Measurements from ENCODE around the gene MYADML2. TPM values are rescaled to one million over a fixed set of nuclear protein-coding genes. Genes with fewer than 3 reads are reported as not detected.

The MYADML2 gene
- total RNA-seq, 1 experiment from 2014 or later: 0.22 TPM

DNA sequence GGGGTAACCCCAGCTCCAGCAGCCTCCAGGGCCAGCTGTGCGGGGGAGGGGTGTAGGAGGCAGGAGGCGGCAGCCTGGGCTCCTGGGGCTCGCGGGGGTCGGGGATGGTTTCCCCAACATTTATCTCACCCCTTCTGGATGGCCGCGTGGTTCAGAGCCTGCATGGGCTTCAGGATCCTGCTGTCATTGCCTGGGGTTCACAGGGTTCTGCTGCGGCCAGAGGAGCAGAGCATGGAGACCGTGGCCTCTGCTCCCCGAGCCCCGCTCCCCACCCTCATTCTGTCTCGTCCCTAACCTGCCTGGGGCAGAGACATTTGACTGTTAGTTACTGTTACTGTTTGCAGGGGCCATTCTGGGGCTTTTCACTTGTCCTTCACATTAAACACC lies 4.9 kb downstream of the MYADML2 start:
- Mint-ChIP-seq H3K36me3 (ENCODE audit: insufficient read depth in 1 of 3, low read depth in 3 of 3) (no peaks in the 10 kb centered on the region), H3K4me1 (peaks cover 11 to 22% of the 10 kb centered on the region in 2 experiments), H3K27ac (no peak overlapping the region), H3K4me3 (peak overlapping the region in 1 of 2 experiments; percentile 51; a peak in 3 of 5 replicates), H3K9me3 (no peaks in the 10 kb centered on the region), H3K27me3 (ENCODE audit: low read depth) (peaks cover 78% of the 10 kb centered on the region)
- Histone ChIP-seq H3T11ph (ENCODE audit: low read length) (no peak overlapping the region), H2BK5ac (ENCODE audit: insufficient read length, low read length) (no peak overlapping the region), H3K79me1 (ENCODE audit: insufficient read depth, low read depth, low read length, poor library complexity, severe bottlenecking) (no peaks in the 10 kb centered on the region), H2BK15ac (ENCODE audit: low read depth, low read length) (no peak overlapping the region), H4K20me1 (ENCODE audit: control insufficient read depth, insufficient read depth, insufficient read length) (no peaks in the 10 kb centered on the region), H3K56ac (ENCODE audit: insufficient read length, low read depth, low read length) (no peak overlapping the region), H4K91ac (ENCODE audit: insufficient read length, low read depth, low read length) (no peak overlapping the region), H2BK120ac (ENCODE audit: low read depth, low read length, poor library complexity, severe bottlenecking) (no peak overlapping the region), H2AFZ (ENCODE audit: low read length) (no peak overlapping the region), H3K9ac (ENCODE audit: extremely low read depth, insufficient read length, low read length) (no peak overlapping the region), H3K4ac (ENCODE audit: low read depth, low read length) (no peak overlapping the region), H3K4me2 (ENCODE audit: insufficient read depth, insufficient read length, low read length) (peak overlapping the region; percentile 17), H3K27me3 (ENCODE audit: insufficient read depth, low read length) (no peaks in the 10 kb centered on the region), H3K18ac (ENCODE audit: insufficient read length, low read depth, low read length) (no peak overlapping the region), H3K23me2 (ENCODE audit: insufficient read length, low read depth, low read length, poor library complexity, severe bottlenecking) (peaks cover 4% of the 10 kb centered on the region), H3K79me2 (ENCODE audit: insufficient read depth, low read length) (no peaks in the 10 kb centered on the region), H3K23ac (ENCODE audit: insufficient read length, low read depth, low read length) (no peak overlapping the region), H3K4me1 (ENCODE audit: insufficient read depth, low read length) (no peaks in the 10 kb centered on the region; the same call in 1 of the 2 replicates), H4K8ac (replicated peaks; ENCODE audit: insufficient read length, low read depth, low read length) (no peak overlapping the region), H2BK12ac (ENCODE audit: insufficient read length, low read depth, low read length) (no peak overlapping the region), H3K14ac (ENCODE audit: insufficient read depth, low read length) (no peak overlapping the region), H4K5ac (ENCODE audit: insufficient read length, low read depth, low read length) (no peak overlapping the region), H3K9me3 (ENCODE audit: control insufficient read depth, low read depth, low read length) (no peaks in the 10 kb centered on the region), H3K27ac (ENCODE audit: insufficient read length, low read depth, low read length) (no peak overlapping the region), H2BK20ac (ENCODE audit: low read depth, low read length, poor library complexity, severe bottlenecking) (no peak overlapping the region), H2AK5ac (ENCODE audit: insufficient read length, low read length) (no peak overlapping the region)
- WGBS (ENCODE audit: extremely low coverage, insufficient read length, low lambda C conversion rate): no CpG with 5 or more reads among the region's 12 CpGs
- DNase-seq: no peak
- TF ChIP-seq, protein P1, sequence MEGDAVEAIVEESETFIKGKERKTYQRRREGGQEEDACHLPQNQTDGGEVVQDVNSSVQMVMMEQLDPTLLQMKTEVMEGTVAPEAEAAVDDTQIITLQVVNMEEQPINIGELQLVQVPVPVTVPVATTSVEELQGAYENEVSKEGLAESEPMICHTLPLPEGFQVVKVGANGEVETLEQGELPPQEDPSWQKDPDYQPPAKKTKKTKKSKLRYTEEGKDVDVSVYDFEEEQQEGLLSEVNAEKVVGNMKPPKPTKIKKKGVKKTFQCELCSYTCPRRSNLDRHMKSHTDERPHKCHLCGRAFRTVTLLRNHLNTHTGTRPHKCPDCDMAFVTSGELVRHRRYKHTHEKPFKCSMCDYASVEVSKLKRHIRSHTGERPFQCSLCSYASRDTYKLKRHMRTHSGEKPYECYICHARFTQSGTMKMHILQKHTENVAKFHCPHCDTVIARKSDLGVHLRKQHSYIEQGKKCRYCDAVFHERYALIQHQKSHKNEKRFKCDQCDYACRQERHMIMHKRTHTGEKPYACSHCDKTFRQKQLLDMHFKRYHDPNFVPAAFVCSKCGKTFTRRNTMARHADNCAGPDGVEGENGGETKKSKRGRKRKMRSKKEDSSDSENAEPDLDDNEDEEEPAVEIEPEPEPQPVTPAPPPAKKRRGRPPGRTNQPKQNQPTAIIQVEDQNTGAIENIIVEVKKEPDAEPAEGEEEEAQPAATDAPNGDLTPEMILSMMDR (conservative IDR thresholded peaks at IDR 0.05): no peak

Measured in H9 (cell line).